HG03135 (cell line): ENCODE measurements around the gene PDXK.

Source experiments
- ATAC-seq: cut with Tn5 transposase; IDR thresholded peaks from one replicate; pipeline ENCODE4 v1.9.1; 2021; ENCODE audit warnings: mild to moderate bottlenecking, moderate library complexity; ENCODE audit not compliant: unreplicated experiment

The PDXK gene

DNA sequence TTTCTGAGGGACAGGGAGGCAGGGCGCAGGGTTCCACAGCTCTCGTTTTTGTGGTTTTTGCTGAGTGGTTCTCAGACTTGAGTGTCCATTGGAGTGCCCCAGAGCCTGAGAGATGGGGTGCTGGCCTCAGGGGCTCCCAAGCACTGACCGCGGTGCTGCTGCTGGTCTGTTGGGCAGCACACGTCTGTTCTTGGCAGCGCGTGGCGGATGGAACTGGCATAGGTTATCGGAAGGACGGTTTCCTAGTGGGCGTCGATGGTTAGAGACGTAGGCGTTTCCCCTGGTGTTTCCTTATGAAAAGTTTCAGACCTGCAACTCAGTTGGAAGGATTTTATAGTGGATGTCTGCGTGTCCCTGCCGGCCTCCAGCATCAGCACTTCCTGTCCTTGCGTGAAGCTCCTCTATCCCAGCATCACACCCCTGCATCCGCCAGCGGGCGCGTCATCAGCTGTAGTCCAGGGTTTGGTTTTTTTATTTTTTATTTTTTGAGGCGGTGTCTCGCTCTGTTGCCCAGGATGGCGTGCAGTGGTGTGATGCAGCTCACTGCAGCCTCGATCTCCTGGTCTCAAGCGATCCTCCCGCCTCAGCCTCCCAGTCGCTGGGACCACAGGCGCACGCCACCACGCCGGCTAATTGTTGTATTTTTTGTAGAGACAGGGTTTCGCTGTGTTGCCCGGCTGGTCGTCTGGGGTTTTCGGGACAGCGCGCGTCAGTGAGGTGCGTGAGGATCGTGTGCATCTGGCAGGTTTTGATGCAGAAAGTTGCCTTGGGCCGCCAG lies 82.3 kb downstream of the PDXK start:
- no peak for ATAC-seq

DNA sequence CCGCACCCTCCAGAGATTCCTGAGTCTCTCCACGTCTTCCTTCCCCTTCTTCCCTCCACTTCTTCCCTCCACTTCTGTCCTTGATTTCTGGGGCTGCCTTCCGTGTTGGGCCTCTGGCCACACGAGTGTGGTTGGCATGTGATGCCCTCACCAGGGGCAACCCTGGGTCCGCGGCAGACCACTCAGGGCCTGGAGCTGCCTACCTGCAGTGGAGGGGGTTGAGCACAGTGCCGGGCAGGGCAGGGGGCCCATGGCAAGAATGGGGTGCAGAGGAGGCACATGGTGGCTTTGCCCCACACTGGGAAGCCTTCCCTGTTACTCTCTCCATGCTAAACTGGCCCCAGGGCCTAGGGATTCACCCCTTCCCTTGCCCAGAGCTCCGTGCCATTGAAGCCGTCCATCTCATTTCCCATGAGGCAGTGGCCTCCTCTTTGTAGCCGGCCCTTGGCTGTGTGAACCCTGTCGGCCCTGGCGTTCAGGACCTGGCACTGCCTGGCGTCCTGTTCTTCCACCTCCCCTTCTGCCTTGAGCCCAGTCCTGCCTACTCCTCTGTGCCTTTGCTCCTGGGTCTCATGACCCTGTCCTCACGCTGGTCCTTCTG lies 83.9 kb downstream of the PDXK start:
- ATAC-seq: no peak

DNA sequence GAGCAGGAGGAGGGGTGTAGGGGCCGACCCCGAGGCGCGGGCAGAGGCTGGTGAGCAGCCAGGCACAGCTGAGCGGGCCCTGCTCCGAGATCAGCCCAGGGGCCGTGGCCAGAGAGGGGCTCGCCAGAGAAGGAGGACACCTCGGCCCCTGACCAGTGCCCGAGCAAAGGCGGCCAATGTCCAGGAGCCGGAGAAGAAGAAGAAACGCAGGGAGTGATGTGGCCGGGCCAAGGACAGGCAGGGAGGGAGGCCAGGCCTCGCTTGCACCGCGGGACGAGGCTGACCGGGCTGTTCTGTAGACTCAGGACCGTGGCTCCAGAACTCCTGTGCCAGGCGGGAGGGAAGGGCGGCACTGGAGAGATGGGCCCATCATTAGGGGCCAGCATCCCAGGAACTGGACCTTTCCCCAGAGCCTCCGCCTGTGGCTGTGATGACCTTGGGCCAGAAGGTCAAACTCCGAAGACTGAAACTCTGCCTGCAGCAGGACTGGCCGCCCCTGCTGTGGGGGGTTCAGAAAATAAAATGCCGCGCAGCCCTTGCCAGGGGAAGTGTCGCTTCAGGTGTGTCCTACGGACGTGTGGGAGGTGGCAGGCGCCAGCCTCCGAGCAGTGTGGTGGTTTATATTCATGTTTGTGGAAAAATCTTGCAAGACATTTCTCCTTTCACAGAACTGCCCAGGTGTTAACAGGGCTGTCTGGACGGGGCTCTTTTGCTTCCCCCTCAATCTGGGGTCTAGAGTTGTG lies 84.8 kb downstream of the PDXK start:
- ATAC-seq: no peak

DNA sequence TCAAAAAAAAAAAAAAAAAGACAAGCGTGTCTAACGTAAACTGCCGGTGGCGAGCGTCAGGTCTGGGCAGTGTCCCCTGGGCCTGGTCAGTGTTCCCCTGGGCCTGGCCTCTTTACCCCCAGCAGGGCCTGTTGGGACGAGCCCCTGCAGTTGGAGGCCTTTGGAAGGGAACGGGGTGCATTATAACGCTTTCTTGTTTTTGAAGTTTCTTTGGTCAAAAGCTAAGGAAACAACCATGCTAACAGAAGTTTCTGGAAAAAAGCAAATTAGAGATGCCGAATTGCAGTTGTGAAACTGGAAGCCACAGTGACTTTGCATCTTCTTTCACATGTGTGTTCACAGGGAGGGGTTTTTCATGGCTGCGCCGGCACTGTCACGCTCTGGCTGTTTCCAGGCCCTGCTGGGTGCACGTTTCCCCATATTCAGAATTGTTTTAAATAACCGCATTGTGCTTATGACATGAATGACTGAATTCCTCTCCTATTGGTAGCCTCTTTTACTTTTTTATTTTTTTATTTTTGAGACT lies 86.4 kb downstream of the PDXK start:
- ATAC-seq: peak; percentile 83

DNA sequence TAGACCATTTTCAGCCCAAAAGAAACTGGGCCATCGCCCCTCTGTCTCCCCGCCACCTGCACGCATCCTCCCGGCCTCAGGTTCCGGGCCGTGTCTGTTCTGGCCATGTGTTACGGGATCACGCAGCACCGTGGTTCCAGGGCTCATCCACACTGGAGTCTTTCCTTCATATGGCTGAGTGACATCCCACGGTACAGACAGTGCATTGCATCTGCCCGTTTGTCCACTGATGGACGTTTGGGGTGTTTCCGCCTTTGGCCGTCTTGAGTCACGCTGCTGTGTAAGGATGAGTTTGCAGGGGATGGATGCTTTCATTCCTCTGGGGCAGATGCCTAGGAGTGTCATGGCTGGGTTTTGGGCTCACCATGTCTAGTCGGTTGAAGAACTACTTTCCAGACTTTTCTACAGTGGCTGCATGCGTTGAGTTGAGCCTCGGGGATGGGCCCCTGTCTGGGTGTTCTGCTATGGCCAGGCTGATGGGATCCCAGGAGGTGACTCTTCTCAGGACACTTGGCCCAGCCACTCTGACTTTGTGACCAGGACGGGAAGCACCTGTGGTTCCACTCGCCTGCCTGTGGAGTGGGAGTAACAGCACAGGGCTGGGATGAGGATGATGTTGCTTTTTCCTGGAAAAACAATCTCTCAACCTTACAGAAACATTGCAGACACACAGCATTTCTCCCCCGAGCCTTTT lies 87.2 kb downstream of the PDXK start:
- ATAC-seq: no peak

DNA sequence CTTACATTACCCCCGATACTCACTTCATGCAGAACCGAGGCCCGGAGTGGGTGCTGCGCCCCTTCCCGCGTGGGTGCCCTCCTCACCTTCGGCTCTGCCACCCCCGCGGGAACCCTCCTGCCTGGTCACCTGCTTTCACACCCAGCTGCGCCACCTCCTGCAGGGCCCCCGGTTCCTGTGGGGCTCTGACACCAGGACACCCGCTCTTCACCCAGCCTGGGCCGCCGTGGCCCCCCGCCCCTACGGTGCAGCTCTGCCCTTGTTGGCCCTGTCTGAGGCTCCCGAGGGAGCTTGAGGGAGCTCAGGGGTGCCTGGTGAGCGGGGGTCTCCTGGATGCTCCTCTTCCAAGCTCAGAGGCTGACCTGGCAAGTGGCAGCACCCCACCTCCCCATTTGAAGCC lies 89.4 kb downstream of the PDXK start:
- ATAC-seq: no peak

DNA sequence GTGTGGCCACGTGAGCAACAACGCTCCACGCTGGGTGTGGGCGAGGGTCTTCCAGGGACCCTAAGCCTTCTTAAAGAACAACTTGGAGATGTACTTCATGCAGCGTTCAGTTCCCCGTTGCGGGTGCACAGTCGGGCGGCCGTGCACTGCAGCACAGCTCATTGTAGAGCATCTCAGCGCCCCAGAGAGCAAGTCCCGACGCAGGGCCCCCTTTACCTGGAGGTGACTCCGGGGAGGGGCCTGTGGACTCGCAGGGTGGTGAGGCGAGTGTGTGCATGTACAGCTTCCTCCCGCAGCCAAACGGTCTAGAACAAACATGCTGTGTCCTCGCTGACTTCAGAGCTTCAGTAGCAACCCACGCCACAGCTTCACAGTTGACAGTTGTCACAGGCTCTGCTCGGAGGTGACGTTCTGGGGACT lies 89.9 kb downstream of the PDXK start:
- ATAC-seq: no peak

DNA sequence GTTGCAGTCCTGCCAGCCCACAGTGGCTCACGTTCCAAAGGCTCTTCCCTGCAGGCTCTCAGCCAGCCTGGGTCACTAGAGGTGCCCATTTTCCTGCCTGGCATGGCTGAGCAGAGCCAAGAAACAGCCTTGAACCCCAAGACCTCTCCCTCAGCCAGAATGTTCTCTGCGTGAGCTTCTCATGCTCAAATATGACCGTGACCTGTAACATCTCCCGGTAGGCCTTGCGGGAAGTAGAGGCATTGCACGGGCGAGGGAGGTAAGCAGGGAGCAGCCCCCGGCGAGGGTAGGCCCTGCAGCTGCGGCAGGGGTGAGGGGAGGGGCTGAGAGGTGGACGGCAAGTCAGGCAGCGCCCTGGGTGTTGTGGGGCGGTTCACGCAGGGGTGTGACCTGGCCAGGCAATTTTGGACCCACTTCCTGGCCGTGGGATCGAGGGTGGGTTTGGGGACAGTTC lies 90.4 kb downstream of the PDXK start:
- ATAC-seq: no peak

DNA sequence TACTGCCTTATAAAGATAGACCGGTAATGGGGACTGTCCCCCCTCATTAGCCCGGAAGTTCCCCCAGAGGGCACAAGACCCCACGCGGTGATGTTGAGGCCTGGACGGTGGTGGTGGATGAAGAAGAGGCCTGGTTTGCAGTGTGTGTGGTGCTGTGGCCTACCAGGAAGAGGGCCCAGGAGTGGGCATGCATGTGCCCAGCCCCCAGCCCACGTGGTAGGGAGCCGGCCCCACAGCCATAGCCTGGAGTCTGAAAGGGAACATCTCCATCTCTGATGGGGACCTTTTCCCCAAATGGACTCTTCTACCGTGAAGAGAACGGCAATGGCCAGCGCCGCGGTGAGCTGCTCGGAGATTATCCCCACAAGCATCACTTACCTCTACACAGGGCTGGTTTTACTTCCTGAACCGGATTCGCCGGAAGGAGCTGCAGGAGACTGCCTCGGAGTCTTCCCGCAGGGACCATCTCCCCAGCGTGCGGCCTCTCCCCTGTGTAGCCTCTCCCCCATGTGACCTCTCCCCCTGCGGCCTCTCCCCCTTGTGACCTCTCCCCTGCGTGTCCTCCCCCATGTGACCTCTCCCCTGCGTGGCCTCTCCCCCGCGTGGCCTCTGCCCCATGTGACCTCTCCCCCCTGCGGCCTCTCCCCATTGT lies 91.0 kb downstream of the PDXK start:
- ATAC-seq: no peak

DNA sequence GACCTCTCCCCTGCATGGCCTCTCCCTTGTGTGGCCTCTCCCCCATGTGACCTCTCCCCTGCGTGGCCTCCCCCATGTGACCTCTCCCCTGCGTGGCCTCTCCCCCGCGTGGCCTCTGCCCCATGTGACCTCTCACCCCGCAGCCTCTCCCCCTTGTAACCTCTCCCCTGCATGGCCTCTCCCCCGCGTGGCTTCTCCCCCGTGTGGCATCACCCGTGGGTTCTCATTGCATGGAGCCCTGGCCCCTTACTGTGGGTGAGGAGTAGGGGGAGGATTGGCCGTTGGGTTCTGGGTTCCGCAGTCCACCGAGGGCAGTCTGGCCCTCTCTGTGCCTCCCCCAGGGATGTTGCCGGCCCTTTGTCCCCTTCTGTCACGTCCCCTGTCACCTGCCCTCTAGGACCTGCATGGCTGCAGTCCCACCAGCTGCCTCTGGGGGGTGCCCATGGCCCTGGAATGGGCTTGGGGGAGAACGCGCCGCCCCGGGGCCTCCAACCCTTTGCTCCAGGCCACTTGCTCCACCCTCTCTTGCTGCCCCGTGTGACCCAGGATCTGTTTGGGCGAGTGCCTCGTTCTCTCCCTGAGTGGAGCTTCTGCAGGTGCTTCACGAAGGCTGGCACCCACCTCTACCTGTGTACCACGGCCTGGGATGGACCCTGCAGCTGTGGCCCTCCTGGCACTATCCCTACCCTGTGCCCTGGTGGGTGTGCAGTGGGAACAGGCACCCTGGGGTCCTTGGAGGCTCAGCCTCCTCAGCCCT lies 91.8 kb downstream of the PDXK start:
- ATAC-seq: peak; percentile 61

DNA sequence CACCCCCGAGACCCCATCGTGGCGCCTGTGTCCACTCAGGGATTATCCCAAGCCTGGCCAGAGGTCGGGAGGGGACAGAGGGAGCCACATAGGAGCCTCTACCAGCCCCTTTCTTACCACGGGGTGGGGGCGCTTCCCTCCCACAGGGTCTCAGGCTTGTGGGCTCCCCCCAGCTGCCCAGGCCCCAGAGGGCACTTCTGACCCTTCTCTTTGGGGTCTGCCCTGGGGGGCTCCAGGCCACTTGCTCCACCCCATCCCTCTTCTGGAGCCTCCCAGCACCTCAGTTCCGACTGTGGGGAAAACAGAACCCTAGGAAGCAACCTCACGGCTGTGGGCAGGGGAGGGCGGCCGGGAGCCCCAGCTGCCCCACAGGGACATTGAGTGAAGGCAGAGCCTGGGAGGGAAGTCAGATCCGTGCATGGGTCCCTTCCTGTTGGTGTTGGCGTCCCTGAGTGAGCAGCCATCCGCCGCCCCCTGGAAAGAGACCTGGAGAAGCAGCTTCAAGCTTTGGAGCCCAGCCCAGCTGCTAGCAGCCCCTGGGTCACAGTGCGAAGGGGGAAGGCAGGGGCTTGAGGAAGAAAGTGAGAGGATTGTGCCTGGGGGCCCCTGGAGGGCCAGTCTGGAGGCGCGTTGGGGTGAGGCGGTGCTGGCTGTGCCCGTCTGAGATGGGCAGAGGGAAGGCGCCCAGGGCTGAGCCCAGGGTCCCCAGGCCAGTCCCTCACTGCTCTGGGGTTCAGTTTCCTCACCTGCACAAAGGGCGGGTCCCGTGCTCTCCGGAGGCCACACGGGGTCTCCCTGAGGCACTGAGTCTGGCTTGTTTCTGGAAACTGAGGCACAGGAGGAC lies 92.6 kb downstream of the PDXK start:
- no peak for ATAC-seq
